NCI-H2171 treated with DMSO at 0.1 percent for 48 hours (cell line): ENCODE measurements around the gene TRPC4AP.
"Not testable (repeated sequence)": the region's sequence is repeated elsewhere in the genome, so short reads cannot be mapped to it uniquely, and the experiment has no call there.

Experiments
- DNase-seq: peaks from one replicate; lab custom pipeline; 2025; lab: John Stamatoyannopoulos, UW

TRPC4AP gene

GRCh38 chr20:35092524-35093266 is at the start of gene TRPC4AP:
Gene TRPC4AP, minus strand, starts transcription at chr20:35092807. Its CDS starts 26 bp downstream, at chr20:35092781.
- DNase-seq, result peak; percentile 92

GRCh38 chr20:35135867-35136586 is 43.4 kb upstream of the TRPC4AP start:
- DNase-seq, result no peak

GRCh38 chr20:35134880-35135279 is 42.3 kb upstream of the TRPC4AP start:
- DNase-seq, result no peak

GRCh38 chr20:35134472-35134871 is 41.9 kb upstream of the TRPC4AP start:
- no peak for DNase-seq

GRCh38 chr20:35133735-35134134 is 41.1 kb upstream of the TRPC4AP start:
- DNase-seq, result no peak

- no peak for DNase-seq
Observed at GRCh38 chr20:35133031-35133430, 40.4 kb upstream of the TRPC4AP start.

GRCh38 chr20:35131934-35132333 is 39.3 kb upstream of the TRPC4AP start:
- no peak for DNase-seq

GRCh38 chr20:35129647-35130069 is 37.1 kb upstream of the TRPC4AP start:
- no peak for DNase-seq

GRCh38 chr20:35125753-35126152 is 33.1 kb upstream of the TRPC4AP start:
- no peak for DNase-seq

GRCh38 chr20:35122756-35123405 is 30.3 kb upstream of the TRPC4AP start:
- no peak for DNase-seq

GRCh38 chr20:35121186-35121585 is 28.6 kb upstream of the TRPC4AP start:
- no peak for DNase-seq

- DNase-seq, result no peak
Observed at GRCh38 chr20:35120012-35120701, 27.6 kb upstream of the TRPC4AP start.

GRCh38 chr20:35117629-35118028 is 25.0 kb upstream of the TRPC4AP start:
- no peak for DNase-seq

GRCh38 chr20:35117196-35117595 is 24.6 kb upstream of the TRPC4AP start:
- DNase-seq, result no peak

GRCh38 chr20:35116258-35116657 is 23.7 kb upstream of the TRPC4AP start:
- no peak for DNase-seq

GRCh38 chr20:35115606-35116005 is 23.0 kb upstream of the TRPC4AP start:
- no peak for DNase-seq

- DNase-seq, result not testable (repeated sequence)
Observed at GRCh38 chr20:35112276-35112675, 19.7 kb upstream of the TRPC4AP start.

GRCh38 chr20:35111141-35111888 is 18.7 kb upstream of the TRPC4AP start:
- no peak for DNase-seq

GRCh38 chr20:35108921-35109320 is 16.3 kb upstream of the TRPC4AP start:
- DNase-seq, result no peak

- DNase-seq, result no peak
Observed at GRCh38 chr20:35106827-35107380, 14.3 kb upstream of the TRPC4AP start.

GRCh38 chr20:35104685-35105295 is 12.2 kb upstream of the TRPC4AP start:
- no peak for DNase-seq
